SK-N-MC (cell line): ENCODE measurements around the gene CCDC192.

Experiments used
- EZH2 ChIP-seq: fragments of 200-600 bp; sonication (generic); IDR thresholded peaks from one replicate; pipeline ENCODE4 v1.6.1; 2017; ENCODE audit warnings: antibody characterized with exemption
- FOXP2 ChIP-seq: optimal IDR thresholded peaks from 2 replicates; pipeline ENCODE3; 2011; ENCODE audit warnings: mild to moderate bottlenecking, moderate library complexity; ENCODE audit not compliant: insufficient read depth; ENCODE audit errors: extremely low read length, control extremely low read depth
- POLR2AphosphoS5 ChIP-seq: IDR thresholded peaks from 2 replicates; pipeline ENCODE4 v1.6.1; 2012; ENCODE audit warnings: mild to moderate bottlenecking, low read depth, low read length, borderline replicate concordance

DNA sequence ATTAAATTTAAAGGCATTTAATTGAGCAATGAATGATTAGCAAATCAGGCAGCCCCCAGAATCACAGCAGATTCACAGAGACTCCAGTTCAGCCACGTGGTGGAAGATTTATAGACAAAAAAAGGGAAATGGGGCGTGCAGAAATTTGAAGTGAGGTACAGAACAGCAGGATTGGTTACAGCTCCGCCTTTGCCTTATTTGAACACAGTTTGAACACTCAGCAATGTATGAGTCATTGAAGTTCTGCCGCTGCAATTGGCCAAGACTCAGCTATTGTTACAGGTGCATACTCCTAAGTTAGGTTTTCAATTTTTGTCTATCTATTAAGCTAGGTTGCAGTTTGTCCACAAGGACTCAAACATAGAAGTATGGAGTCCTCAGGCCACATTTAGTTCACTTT, 222.7 kb downstream of the CCDC192 start:
- no peak for TF ChIP-seq EZH2
- no peak for TF ChIP-seq POLR2AphosphoS5
- no peak for TF ChIP-seq FOXP2
